DND-41 (cell line): Measurements from ENCODE around the gene SLC17A2.

Experiments
- ATAC-seq: fragments of 200-7000 bp; cut with Tn5 transposase; 3 replicates; pipeline ENCODE4 v1.9.1; 2021; ENCODE audit warnings: low read depth; ENCODE audit not compliant: insufficient read depth
- DNase-seq: peaks from one replicate; pipeline ENCODE4 v3.0.0-alpha.2; 2020
- H2AFZ ChIP-seq: 2 replicates; pipeline ENCODE4 v1.6.0; 2012; ENCODE audit warnings: low read depth, low read length
- H3K27ac ChIP-seq: 2 replicates; pipeline ENCODE4 v1.5.1; 2012; ENCODE audit warnings: low read length, inconsistent platforms
- H3K27me3 ChIP-seq: fragments of 200-600 bp; sonication (generic); 2 replicates; pipeline ENCODE4 v1.6.0; 2012; ENCODE audit warnings: low read length, mild to moderate bottlenecking, inconsistent platforms; ENCODE audit not compliant: insufficient read depth, poor library complexity
- H3K36me3 ChIP-seq: 2 replicates; pipeline ENCODE4 v1.5.1; 2012; ENCODE audit warnings: low read length, inconsistent platforms; ENCODE audit not compliant: insufficient read depth
- H3K4me1 ChIP-seq: 2 replicates; pipeline ENCODE4 v1.5.1; 2012; ENCODE audit warnings: mild to moderate bottlenecking, low read length; ENCODE audit not compliant: insufficient read depth
- H3K4me2 ChIP-seq: 2 replicates; pipeline ENCODE4 v1.6.0; 2012; ENCODE audit warnings: mild to moderate bottlenecking, moderate library complexity, low read length, inconsistent platforms; ENCODE audit not compliant: insufficient read depth
- H3K4me3 ChIP-seq, 2 experiments: fragments of 200-600 bp in 1 of 2; shearing (Covaris generic) in 1 of 2; 2 replicates each; pipeline ENCODE4 v1.5.1; 2012 to 2016; ENCODE audit warnings: inconsistent platforms in 2 of 2, low read length in 2 of 2, mild to moderate bottlenecking in 2 of 2, low read depth in 1 of 2, moderate library complexity in 1 of 2
- H3K79me2 ChIP-seq: 2 replicates; pipeline ENCODE4 v1.6.0; 2012; ENCODE audit warnings: low read length, inconsistent platforms; ENCODE audit not compliant: insufficient read depth
- H3K9ac ChIP-seq: 2 replicates; pipeline ENCODE4 v1.6.0; 2012; ENCODE audit warnings: low read depth, mild to moderate bottlenecking, inconsistent platforms, low read length, moderate library complexity
- H3K9me3 ChIP-seq: 2 replicates; pipeline ENCODE4 v1.5.1; 2012; ENCODE audit warnings: low read length, moderate library complexity, mild to moderate bottlenecking, inconsistent platforms; ENCODE audit not compliant: insufficient read depth, severe bottlenecking
- H4K20me1 ChIP-seq: 2 replicates; pipeline ENCODE4 v1.6.0; 2012; ENCODE audit warnings: low read length; ENCODE audit not compliant: insufficient read depth
- CTCF ChIP-seq: IDR thresholded peaks from 2 replicates; pipeline ENCODE4 v1.5.1; 2012; ENCODE audit warnings: borderline replicate concordance, low read length, moderate library complexity, mild to moderate bottlenecking; ENCODE audit not compliant: poor library complexity, severe bottlenecking; ENCODE audit errors: extremely low read depth
- EZH2 ChIP-seq: IDR thresholded peaks from 3 replicates; pipeline ENCODE4 v1.6.1; 2012; ENCODE audit warnings: borderline replicate concordance, low read depth, mild to moderate bottlenecking, moderate library complexity, low read length, inconsistent platforms; ENCODE audit not compliant: severe bottlenecking

Gene SLC17A2

GRCh38 chr6:25863360-25863759 is 67.1 kb downstream of the SLC17A2 start:
- Histone ChIP-seq H3K4me2 (no peak overlapping the region), H3K9ac (no peak overlapping the region), H4K20me1 (no peaks in the 10 kb centered on the region), H3K27ac (no peak overlapping the region), H3K27me3 (peaks cover 4% of the 10 kb centered on the region), H2AFZ (no peak overlapping the region), H3K4me1 (peaks cover 7% of the 10 kb centered on the region; the same call in 1 of the 2 replicates), H3K9me3 (no peaks in the 10 kb centered on the region), H3K79me2 (no peaks in the 10 kb centered on the region), H3K4me3 (no peak overlapping the region), H3K36me3 (no peaks in the 10 kb centered on the region)
- ATAC-seq, result no peak
- DNase-seq, result no peak
- TF ChIP-seq EZH2 (no peak), CTCF (no peak)
